GM12864 (cell line): ENCODE results near the gene CHST9.

ENCODE experiments used
- DNase-seq: peaks from one replicate; pipeline ENCODE4 v3.0.0-alpha.2; 2011; ENCODE audit warnings: low read depth
- H3K4me3 ChIP-seq: 2 replicates; pipeline ENCODE4 v1.5.1; 2011; ENCODE audit warnings: mild to moderate bottlenecking, low read depth, low read length, control low read depth
- TF ChIP-seq, protein P1 (sequence below): IDR thresholded peaks from 2 replicates; pipeline ENCODE4 v1.5.1; 2011; ENCODE audit warnings: low read depth, mild to moderate bottlenecking, moderate library complexity, low read length, control low read depth, inconsistent platforms; ENCODE audit errors: missing control alignments

CHST9 gene

DNA sequence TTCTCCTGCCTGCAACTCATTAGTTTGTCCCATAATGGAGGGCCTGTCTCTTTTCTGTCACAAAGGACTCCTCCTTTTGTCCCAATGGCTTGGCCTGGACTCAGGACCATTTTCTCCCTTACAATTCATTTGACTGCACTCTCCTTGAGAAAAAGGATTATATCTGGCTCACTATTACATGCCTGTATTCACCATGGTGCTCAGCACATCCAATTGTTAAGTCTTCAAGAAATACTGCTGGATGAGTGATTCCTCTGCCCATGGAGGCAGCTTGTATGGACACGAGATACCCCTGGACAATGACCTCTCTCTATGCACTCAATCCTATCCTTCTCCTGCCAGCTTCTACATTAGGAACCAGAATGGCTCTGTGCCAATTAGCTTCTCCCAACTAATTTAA lies 47.0 kb downstream of the CHST9 start:
- TF ChIP-seq, protein P1, sequence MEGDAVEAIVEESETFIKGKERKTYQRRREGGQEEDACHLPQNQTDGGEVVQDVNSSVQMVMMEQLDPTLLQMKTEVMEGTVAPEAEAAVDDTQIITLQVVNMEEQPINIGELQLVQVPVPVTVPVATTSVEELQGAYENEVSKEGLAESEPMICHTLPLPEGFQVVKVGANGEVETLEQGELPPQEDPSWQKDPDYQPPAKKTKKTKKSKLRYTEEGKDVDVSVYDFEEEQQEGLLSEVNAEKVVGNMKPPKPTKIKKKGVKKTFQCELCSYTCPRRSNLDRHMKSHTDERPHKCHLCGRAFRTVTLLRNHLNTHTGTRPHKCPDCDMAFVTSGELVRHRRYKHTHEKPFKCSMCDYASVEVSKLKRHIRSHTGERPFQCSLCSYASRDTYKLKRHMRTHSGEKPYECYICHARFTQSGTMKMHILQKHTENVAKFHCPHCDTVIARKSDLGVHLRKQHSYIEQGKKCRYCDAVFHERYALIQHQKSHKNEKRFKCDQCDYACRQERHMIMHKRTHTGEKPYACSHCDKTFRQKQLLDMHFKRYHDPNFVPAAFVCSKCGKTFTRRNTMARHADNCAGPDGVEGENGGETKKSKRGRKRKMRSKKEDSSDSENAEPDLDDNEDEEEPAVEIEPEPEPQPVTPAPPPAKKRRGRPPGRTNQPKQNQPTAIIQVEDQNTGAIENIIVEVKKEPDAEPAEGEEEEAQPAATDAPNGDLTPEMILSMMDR = no peak
- no peak overlapping the region for H3K4me3 ChIP-seq
- no peak for DNase-seq

DNA sequence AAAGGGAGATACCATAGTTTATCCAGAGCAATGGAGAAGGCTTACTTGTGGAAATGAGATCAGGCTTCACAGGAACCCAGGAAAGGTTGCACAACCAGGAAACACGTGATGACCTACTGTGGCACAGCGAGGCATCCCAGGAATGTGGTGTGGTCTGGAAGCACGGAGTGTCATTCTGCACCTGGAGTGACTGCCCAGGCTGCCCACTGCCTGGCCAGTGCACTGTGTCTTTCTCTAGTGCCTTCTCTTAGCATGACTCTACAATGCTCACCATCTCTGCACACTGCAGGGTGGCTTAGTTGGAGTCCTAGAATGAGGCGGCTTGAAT lies 48.9 kb downstream of the CHST9 start:
- no peak for DNase-seq
- TF ChIP-seq, protein P1 = no peak
- H3K4me3 ChIP-seq = no peak overlapping the region

DNA sequence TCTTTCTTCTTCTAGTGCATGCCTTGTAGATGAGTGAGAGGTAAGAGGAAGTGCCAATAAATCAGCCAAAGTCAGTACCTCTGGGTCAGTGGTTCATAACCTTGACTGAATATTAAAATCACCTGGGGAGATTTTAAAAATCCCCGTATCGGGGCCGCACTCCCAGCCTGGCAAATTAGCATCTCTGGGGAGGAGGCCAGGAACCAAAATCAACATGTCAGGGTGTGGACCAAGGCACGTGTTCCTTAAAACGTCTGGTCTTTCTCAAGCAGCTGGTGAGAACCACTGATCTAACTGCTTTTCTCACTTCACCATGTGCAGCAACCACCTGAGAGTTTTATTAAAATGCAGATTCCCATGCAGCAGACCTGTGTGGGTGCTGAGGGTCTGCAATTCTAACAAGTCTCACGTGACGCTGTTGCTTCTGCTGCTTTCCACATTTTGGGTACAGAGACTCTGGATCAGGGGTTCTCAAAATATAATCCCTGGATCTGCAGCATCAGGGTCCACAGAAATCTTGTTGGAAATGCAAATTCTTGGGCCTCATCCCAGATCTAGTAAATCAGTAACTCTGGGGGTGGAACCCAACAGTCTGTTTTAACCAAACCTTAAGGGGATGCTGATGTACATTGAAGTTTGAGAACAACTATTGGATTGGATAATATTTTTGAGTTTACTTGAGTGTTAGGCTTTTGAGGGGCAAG lies 49.5 kb downstream of the CHST9 start:
- no peak overlapping the region for H3K4me3 ChIP-seq
- TF ChIP-seq, protein P1 = no peak

DNA sequence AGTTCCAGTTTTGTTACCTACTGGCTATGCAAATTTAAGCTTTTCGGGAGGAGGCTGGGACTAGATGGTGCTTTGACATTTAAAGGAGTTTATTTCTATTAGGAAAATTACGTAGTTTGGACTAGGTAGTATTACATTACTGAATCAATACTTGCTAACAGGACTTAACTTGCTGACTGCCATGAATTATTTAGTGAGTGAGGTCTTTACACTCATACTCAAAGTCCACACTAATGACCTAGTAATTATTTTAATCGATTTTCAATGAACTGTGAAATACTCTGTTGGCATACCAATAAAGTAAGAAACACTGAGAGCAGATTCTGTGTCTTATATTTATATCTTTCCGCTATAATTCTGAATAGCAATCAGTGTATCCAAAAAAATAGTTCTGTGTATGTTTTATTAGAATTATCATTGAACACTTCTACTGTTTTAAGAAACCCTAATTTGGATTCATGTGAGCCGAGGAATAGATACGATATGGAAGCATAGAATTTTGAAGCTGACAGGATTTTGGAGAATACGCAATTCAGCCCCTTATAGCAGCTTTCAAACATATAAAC lies 55.0 kb downstream of the CHST9 start:
- DNase-seq = no peak
- H3K4me3 ChIP-seq = no peak overlapping the region
- TF ChIP-seq, protein P1 = no peak

More for the DNA sequence above, 49.5 kb downstream of the CHST9 start:
- no peak for DNase-seq

DNA sequence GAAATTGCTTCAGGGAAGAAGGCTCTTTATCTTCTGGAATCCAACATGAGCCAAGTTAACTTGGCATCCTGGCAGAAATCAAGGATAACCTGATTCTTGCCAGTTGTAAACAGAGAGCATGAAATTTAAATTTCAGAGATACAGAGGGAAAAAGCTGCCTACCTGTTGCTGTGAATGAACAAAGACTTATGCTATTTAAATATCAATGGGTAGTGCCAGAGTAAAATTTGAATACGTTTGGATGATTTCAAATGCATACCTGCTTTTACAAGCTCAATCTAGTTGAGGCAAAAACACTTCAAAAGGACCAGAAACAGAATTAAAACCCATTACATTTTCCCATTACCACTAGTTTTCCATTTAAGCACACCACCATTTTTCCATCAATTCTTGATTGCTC lies 60.9 kb downstream of the CHST9 start:
- no peak overlapping the region for H3K4me3 ChIP-seq
- no peak for DNase-seq
- TF ChIP-seq, protein P1 = no peak

DNA sequence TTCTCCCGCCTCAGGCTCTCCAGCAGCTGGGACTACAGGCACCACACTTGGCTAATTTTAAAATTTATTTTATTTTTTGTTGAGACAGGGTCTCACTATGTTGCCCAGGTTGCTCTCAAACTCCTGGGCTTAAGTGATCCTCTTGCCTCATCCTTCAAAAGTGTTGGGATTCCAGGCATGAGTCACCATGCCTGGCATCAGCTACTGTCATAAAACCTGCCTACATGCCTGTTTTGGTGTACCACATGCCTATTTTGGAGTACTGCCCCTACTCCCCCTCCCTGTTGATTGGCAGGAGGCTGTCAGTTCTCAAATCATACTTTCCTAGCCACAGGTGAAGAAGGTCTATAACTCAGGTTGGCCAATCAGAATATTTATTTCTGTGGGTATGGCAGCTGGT lies 64.0 kb downstream of the CHST9 start:
- TF ChIP-seq, protein P1 = no peak
- no peak for DNase-seq
- no peak overlapping the region for H3K4me3 ChIP-seq

DNA sequence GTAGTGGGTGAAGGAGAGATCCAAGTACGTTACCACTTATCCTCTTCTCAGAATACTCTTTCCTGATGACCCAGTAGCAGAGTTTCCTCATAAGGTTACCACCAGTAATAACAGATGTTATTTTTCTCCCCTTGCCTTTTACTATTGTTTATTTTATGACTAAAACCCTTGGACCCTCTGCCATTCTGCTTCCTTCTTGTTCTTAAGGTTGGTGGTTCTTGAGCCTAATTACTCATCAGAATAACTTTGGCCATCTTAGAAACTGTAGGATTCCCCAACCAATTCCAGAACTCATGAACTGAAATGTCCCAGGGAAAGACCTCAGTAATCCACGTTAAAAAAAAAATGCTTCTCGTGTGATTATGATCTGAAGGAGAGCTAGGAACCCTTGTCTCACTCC lies 64.9 kb downstream of the CHST9 start:
- TF ChIP-seq, protein P1 = no peak
- DNase-seq = no peak
- no peak overlapping the region for H3K4me3 ChIP-seq
